Coronary artery (tissue), 2 donors: ENCODE data around the gene FBXL7.

ENCODE experiments used
- DNase-seq: peaks from one replicate; pipeline ENCODE4 v3.0.0-alpha.2; 2017; ENCODE audit warnings: low spot score
- H3K27ac ChIP-seq, 2 donors: fragments of 200-600 bp; sonication (generic); one replicate each; pipeline ENCODE4 v1.5.1; 2016 to 2019
- H3K4me3 ChIP-seq: fragments of 200-600 bp; sonication (generic); 2 replicates; pipeline ENCODE4 v1.5.1; 2016; ENCODE audit warnings: mild to moderate bottlenecking, moderate library complexity
- TF ChIP-seq, protein P1 (sequence below): fragments of 200-600 bp; sonication (generic); IDR thresholded peaks from one replicate; pipeline ENCODE4 v1.5.1; 2019; ENCODE audit warnings: antibody characterized with exemption

The FBXL7 gene

DNA sequence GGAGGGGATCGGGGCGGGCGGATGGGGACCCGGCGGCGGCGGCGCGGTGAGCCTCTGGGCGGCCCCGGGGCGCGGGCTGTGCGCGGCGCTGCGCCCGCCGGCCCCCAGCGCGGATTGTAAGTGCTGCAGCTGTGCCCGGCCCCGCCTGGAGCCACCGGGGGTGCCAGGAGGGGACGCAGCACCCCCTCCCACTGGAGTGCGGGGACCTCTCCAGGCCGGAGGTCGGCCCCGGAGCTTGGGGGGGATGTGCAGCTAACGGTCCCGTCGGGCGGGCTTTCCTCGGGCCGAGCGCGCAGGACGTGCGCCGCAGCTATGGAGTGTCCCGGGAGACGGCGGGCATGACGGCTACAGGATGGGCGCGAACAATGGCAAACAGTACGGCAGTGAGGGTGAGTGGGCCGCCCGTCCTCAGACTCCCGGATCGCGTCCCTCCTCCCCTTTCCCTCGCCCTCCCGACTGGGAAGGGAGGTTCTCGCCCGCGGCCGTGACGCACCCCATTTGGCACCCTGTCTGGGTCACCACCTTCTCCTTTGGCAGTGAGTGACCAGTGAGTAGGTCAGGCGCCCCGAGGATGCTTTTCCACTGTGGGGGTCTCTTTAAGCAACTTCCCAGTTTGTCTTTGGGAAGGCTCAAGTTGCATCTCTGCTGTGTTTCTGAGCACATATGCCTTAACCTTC is 483 bp downstream of the FBXL7 start:
- TF ChIP-seq, protein P1, sequence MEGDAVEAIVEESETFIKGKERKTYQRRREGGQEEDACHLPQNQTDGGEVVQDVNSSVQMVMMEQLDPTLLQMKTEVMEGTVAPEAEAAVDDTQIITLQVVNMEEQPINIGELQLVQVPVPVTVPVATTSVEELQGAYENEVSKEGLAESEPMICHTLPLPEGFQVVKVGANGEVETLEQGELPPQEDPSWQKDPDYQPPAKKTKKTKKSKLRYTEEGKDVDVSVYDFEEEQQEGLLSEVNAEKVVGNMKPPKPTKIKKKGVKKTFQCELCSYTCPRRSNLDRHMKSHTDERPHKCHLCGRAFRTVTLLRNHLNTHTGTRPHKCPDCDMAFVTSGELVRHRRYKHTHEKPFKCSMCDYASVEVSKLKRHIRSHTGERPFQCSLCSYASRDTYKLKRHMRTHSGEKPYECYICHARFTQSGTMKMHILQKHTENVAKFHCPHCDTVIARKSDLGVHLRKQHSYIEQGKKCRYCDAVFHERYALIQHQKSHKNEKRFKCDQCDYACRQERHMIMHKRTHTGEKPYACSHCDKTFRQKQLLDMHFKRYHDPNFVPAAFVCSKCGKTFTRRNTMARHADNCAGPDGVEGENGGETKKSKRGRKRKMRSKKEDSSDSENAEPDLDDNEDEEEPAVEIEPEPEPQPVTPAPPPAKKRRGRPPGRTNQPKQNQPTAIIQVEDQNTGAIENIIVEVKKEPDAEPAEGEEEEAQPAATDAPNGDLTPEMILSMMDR: no peak
- DNase-seq: peak; percentile 81
- peak overlapping the region; percentile 87 for H3K4me3 ChIP-seq
- H3K27ac ChIP-seq: peak overlapping the region; percentile 83 to 91

DNA sequence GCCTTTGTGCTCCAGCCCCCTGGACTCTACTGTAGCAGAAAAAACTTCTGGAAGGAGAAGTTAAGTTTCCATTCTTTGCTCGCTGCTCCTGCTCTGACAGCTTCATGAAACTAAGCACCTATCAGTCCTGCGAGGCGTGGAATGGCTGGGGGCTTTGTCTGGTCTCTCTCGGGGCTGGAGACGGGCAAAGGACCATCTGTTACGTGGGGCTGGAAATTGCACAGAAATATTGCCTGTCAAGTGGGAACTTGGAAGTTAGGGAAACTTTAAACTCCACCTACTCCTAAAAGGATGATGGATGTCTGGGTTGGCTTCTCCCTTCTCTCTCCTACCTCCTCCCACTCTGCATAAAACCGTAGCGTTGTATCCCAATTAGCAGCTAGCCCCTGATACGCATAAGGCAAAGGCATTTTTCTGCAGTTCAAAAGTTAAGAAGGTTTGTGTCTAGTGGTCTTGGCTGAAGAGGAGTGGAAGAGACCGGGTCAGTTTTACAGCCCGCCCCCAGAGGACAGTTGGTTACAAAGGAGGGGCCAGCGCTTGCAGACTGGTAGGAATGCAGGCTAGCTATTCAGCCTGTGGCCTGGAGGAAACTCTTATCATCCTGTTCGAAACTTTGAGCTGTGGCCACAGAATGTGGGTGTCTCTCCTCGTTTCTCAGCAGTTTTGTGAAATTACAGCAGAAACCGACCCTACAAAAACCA is 1.3 kb downstream of the FBXL7 start:
- peak overlapping the region; percentile 83 to 91 for H3K27ac ChIP-seq
- peak overlapping the region; percentile 87 for H3K4me3 ChIP-seq
- TF ChIP-seq, protein P1: no peak
- peak; percentile 77 for DNase-seq

DNA sequence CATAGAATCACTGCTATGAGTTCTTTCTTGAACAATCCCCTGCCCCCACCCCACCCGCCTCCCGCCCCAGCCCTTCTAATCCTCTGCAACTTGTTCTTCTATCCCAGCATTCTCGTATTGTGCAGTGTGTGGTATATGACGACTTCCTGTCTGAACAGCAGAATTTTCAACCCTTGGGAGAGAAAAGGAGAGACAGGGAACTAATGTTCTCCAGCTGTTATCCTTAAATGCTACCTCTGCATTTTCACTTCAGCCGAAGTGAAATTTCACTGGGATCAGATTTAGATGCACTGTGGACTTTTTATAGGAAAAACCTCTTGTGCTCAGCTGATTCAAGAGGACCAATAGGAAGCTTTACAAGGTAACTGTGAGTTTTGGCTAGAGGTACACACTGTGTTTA is 2.2 kb downstream of the FBXL7 start:
- DNase-seq: no peak
- TF ChIP-seq, protein P1: no peak
- H3K4me3 ChIP-seq: peak overlapping the region; percentile 87
- H3K27ac ChIP-seq: peak overlapping the region; percentile 60 to 79

DNA sequence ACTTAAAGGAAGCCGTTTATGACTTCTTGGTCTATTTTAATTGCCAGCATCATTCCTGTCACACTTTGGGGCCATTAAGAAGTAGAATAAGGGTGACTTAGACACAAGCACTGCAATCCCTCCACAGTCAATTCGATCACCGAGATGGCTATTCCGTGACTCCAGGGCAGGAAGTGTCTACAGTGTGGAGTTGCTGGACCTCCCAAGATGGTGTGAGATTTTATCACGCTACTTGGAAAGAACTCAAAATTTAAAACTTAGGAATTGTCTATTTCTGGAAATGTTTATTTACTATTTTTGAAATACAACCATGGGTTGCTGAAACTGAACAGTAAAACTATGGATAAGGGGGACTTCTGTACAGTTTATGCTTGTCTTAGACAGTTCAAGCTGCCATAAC is 6.2 kb downstream of the FBXL7 start:
- H3K27ac ChIP-seq: no peak overlapping the region
- no peak overlapping the region for H3K4me3 ChIP-seq
- DNase-seq: no peak
- TF ChIP-seq, protein P1: no peak

DNA sequence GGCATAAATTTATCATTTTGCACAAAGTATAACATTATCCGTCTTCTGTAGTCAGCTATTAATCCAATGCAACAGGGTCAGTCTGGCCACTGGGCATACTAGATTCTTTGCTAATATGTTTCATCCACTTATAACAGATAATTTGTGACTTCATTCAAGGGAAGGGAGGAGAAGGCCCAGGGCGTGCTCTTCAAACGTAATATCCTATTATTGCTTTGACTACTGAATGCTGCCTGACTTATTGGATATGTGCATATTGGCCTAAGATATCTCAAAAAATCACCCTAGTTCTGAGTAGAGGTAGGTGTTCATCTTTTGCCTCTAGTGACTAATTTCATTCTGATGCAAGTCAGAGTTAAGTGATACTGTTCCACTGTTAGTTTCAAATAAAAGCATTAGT is 6.9 kb downstream of the FBXL7 start:
- Histone ChIP-seq H3K27ac (no peak overlapping the region), H3K4me3 (no peak overlapping the region)
- no peak for DNase-seq
- TF ChIP-seq, protein P1: no peak

DNA sequence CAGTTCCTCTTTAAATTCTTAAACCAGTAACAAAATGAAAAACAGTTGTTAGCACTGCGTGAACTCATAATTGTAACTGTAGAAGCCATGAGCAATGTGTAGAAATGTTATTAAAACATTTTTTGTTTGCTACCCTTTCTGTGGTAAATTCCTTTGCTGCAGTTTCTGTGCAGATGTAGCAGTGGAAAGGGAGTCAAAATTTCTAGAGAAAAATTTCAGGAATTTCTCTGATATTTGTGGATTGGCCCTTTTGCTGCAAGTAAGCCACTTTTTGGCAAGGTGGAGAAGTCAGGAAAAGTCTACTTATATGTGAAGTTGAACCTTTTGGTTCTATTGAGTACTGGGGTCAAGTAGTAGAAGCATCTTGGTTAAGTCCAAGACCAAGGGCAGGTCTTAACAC is 10.1 kb downstream of the FBXL7 start:
- no peak overlapping the region for H3K4me3 ChIP-seq
- no peak for DNase-seq
- no peak overlapping the region for H3K27ac ChIP-seq
- TF ChIP-seq, protein P1: no peak

DNA sequence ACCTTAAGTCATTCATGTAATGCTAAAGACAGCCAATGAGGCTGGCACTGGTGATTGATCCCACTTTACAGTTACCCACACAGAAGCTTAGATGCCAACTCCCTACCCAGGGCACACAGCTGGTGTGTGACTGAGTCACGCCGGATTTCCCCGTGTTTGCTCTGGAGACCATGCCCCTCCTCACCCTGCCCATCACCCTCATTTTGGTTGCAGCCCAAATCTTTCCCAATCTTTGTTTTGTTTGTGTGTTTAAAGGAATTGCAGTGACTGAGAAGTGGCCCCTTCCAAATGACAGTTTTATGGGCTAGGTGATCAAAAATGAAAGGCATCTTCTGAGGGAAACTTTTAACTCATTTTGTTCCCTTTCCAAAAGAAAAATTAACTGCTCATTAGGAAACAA is 10.9 kb downstream of the FBXL7 start:
- TF ChIP-seq, protein P1: no peak
- H3K4me3 ChIP-seq: no peak overlapping the region
- DNase-seq: no peak
- H3K27ac ChIP-seq: no peak overlapping the region
